GM10248 (cell line): ENCODE results near the gene PLAAT2.

Source experiments
- CTCF ChIA-PET: fragments of 300-600 bp; sonication (Branson Sonifier 250); formaldehyde crosslinking; extraction: SDS; loops from one replicate; lab custom pipeline; 2021; ENCODE audit warnings: antibody characterized with exemption; lab: Yijun Ruan, JAX
- POLR2A ChIA-PET: fragments of 350-650 bp; sonication (Branson Sonifier 250); formaldehyde crosslinking; extraction: SDS; loops from one replicate; lab custom pipeline; 2020; ENCODE audit warnings: antibody characterized with exemption; lab: Yijun Ruan, JAX
- DNase-seq: peaks from one replicate; pipeline ENCODE4 v3.0.0; 2012; ENCODE audit errors: extremely low spot score
- TF ChIP-seq, protein P1 (sequence below): IDR thresholded peaks from 2 replicates; pipeline ENCODE4 v1.5.1; 2012; ENCODE audit warnings: mild to moderate bottlenecking, low read depth; ENCODE audit errors: extremely low read depth, missing control alignments, control extremely low read depth

Gene PLAAT2

DNA sequence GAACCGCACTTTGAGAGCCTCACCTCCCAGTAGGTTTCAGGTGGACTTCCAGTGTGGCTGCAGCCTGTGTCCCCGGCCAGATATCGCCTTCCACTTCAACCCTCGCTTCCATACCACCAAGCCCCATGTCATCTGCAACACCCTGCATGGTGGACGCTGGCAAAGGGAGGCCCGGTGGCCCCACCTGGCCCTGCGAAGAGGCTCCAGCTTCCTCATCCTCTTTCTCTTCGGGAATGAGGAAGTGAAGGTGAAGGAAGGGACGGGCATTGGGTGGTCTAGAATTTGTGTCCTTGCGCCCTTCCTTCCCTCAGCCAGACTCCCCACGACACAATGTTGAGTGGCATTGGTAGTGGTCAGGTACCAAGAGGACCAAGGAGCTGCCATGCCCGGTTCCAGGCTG, 54.4 kb downstream of the PLAAT2 start:
- TF ChIP-seq, protein P1, sequence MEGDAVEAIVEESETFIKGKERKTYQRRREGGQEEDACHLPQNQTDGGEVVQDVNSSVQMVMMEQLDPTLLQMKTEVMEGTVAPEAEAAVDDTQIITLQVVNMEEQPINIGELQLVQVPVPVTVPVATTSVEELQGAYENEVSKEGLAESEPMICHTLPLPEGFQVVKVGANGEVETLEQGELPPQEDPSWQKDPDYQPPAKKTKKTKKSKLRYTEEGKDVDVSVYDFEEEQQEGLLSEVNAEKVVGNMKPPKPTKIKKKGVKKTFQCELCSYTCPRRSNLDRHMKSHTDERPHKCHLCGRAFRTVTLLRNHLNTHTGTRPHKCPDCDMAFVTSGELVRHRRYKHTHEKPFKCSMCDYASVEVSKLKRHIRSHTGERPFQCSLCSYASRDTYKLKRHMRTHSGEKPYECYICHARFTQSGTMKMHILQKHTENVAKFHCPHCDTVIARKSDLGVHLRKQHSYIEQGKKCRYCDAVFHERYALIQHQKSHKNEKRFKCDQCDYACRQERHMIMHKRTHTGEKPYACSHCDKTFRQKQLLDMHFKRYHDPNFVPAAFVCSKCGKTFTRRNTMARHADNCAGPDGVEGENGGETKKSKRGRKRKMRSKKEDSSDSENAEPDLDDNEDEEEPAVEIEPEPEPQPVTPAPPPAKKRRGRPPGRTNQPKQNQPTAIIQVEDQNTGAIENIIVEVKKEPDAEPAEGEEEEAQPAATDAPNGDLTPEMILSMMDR = no peak
- POLR2A ChIA-PET = no interaction called here
- CTCF ChIA-PET = interaction anchor here (0.7 to 4.0 kb wide), 4 partner anchors 11 to 30 kb away, joined by 3 to 25 read pairs (median 8); no protein-coding TSS in a partner anchor
- DNase-seq = no peak

DNA sequence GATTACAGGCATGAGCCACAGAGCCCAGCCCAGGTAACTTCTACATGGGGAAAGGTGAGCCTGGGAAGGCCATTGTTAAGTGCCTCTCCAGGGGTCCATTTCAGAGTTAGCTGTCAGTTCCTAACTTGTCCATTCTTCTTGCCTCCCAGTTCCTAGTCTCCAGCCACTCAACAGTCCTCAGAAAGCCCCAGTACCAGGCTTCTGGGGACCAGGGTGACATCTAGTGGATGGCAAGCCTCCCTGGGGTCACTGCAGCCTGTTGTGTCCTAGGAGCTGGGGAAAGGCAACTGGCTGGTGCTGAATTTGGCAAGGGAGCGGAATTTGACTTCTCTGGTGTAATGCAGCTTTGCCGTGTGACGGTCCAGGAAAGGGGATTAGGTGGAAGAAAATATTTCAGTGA, 55.2 kb downstream of the PLAAT2 start:
- ChIA-PET POLR2A (no interaction called here), CTCF (interaction anchor here (0.7 to 4.0 kb wide), 5 partner anchors 13 to 485 kb away, joined by 3 to 25 read pairs (median 3); no protein-coding TSS in a partner anchor)
- DNase-seq = peak; percentile 41
- TF ChIP-seq, protein P1 = peak; percentile 36

DNA sequence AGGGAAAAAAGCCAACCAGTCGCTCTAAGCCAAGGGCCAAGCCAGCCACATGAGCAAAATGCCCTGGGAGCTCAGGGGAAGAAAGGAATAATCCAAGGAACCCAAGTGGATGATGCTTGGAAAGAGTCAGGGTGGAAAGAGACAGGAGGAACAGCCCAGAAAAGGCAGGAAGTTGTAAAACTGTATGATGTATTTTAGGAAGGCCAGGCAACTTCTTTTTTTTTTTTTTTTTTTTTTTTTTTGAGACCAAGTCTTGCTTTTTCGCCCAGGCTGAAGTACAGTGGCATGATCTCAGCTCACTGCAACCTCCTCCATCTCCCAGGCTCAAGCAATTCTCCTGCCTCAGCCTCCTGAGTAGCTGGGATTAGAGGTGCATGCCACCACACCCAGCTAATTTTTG, 55.7 kb downstream of the PLAAT2 start:
- DNase-seq = no peak
- TF ChIP-seq, protein P1 = no peak
- CTCF ChIA-PET = interaction anchor here (0.7 to 4.0 kb wide), 6 partner anchors 13 to 484 kb away, joined by 3 to 25 read pairs (median 3); no protein-coding TSS in a partner anchor
- POLR2A ChIA-PET = no interaction called here

DNA sequence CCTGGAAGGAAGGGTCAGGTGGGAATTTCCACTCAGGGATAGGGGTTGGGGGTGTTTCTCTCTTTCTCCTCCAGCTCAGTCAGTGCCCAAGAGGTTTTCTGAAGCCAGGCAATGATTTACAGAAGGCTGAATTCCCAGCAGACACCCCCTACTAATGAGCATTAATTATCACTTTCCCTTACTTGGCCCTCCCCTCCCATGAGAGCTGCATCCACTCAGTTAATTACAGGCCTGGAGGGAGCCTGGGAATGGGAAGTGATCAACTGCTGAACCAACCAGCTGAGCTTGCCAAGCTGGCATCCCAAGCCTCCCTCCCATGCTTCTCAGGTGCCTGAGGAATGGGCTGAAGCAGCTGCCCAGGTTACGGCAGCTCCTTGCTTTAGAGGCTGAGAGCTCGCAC, 56.3 kb downstream of the PLAAT2 start:
- TF ChIP-seq, protein P1 = no peak
- DNase-seq = no peak
- ChIA-PET CTCF (interaction anchor here (1.0 to 4.0 kb wide), 4 partner anchors 9 to 133 kb away, joined by 3 to 25 read pairs (median 4); no protein-coding TSS in a partner anchor), POLR2A (no interaction called here)

DNA sequence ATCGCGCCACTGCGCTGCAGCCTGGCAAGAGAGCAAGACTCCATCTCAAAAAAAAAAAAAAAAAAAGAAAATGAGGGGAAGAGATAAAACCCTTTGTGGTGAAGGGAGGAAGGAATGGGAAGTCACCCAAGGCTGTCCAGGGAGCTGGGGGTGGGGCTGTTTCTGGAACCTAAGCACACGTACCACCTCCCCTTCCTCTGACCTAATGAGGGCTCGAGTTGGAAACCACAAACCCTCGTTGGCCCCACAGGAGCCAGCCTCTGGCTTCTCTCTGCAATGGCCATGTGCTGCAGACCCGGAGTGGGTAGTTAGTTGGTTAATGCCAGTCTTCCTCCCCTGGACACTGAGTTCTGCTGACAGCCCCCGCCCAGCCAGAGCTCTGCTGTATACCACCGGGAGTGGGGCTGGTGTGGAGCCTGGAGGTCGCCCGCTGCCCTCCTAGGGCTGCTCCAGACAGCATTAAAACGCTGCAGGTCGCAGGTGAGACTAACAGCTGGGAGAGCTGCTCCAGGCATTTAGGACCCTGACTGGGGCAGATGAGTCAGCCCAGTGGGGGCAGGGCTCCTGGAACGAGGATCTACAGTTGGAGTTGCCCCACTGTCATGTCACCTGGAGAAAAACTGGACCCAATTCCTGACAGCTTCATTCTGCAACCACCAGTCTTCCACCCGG, 57.2 kb downstream of the PLAAT2 start, which contains the start of gene LGALS12:
TSS of gene LGALS12 (plus strand) at position 228 of the 672 bp plus-strand sequence. CDS start at position 603, 375 bp downstream.
- TF ChIP-seq, protein P1 = no peak
- POLR2A ChIA-PET = no interaction called here
- CTCF ChIA-PET = interaction anchor here (1.0 to 4.0 kb wide), 4 partner anchors 10 to 134 kb away, joined by 3 to 25 read pairs (median 4); no protein-coding TSS in a partner anchor
- DNase-seq = peak; percentile 19

DNA sequence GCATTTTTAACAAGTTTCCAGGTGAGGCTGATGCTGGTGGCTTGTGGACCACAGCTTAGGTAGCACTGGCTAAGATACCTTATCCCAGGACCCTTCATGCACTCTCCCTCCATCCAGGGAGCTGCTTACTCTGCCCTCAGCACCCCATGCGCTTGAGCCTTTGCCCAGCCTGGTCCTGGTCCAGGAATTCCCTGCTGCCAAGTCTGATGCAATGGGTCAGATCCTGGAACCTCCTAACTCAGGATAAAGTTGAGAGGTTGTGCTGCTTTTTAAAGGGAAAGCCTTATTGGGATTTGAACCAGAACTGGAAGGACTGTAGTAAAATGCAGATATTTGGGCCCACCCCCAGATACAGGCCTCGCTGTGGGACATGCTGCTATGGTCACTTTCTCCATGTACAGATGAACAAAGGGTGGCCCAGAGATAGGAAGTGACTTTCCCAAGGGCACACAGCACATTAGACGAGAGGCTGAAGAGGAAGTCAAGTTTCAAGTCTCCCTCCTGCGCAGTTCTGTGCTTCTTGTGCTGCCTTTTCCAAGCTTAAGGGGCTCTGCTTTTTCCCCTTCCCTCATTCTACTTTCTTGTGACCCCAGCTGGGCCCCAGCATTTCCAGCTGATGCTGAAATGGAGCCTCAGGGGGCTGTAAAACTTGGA, 58.1 kb downstream of the PLAAT2 start:
- TF ChIP-seq, protein P1 = no peak
- DNase-seq = no peak
- ChIA-PET POLR2A (no interaction called here), CTCF (interaction anchor here (0.9 to 4.0 kb wide), 4 partner anchors 10 to 134 kb away, joined by 3 to 25 read pairs (median 4); no protein-coding TSS in a partner anchor)
